HepG2 (cell line): ENCODE measurements around the gene ARL6IP4. TPM values are rescaled to one million over a fixed set of nuclear protein-coding genes. Genes with fewer than 3 reads are reported as not detected.

Experiments
- AGO1 ChIP-seq: fragments of 200-400 bp; formaldehyde crosslinking; IDR thresholded peaks from 2 replicates; pipeline ENCODE4 v1.6.1; 2017; ENCODE audit warnings: mild to moderate bottlenecking, low read depth, low read length, moderate library complexity; ENCODE audit not compliant: poor library complexity, severe bottlenecking
- ARID3A ChIP-seq: IDR thresholded peaks from 2 replicates; pipeline ENCODE4 v1.6.1; 2012; ENCODE audit warnings: low read depth, low read length, improper control_type of control experiment
- ATF7-NPFF ChIP-seq: sonication (generic); formaldehyde crosslinking; IDR thresholded peaks from 2 replicates; pipeline ENCODE4 v1.8.1; 2023; ENCODE audit warnings: mild to moderate bottlenecking, low read depth, missing genetic modification reagents, moderate library complexity
- EEA1 ChIP-seq: sonication (generic); formaldehyde crosslinking; IDR thresholded peaks from 2 replicates; pipeline ENCODE4 v1.5.1; 2020; ENCODE audit warnings: mild to moderate bottlenecking, missing genetic modification reagents, borderline replicate concordance
- GZF1 ChIP-seq: sonication (generic); formaldehyde crosslinking; IDR thresholded peaks from 2 replicates; pipeline ENCODE4 v1.5.1; 2020; ENCODE audit warnings: mild to moderate bottlenecking, missing genetic modification reagents
- HNRNPLL ChIP-seq: fragments of 200-400 bp; formaldehyde crosslinking; IDR thresholded peaks from 2 replicates; pipeline ENCODE4 v1.6.1; 2017; ENCODE audit warnings: mild to moderate bottlenecking, low read depth, low read length; ENCODE audit not compliant: poor library complexity, severe bottlenecking
- NCOA5 ChIP-seq: sonication (generic); formaldehyde crosslinking; IDR thresholded peaks from 2 replicates; pipeline ENCODE4 v1.4.0; 2020; ENCODE audit warnings: missing genetic modification reagents
- NCOR1 ChIP-seq: fragments of 200-600 bp; sonication (generic); IDR thresholded peaks from 2 replicates; pipeline ENCODE4 v1.7.0; 2017; ENCODE audit warnings: antibody characterized with exemption, low read length, borderline replicate concordance
- NFYC ChIP-seq: IDR thresholded peaks from 2 replicates; pipeline ENCODE4 v1.6.1; 2016; ENCODE audit warnings: missing genetic modification reagents, missing compliant biosample characterization
- PLSCR1 ChIP-seq: sonication (generic); formaldehyde crosslinking; IDR thresholded peaks from 2 replicates; pipeline ENCODE4 v1.5.0; 2020; ENCODE audit warnings: missing genetic modification reagents, mild to moderate bottlenecking, borderline replicate concordance
- TBX2 ChIP-seq: sonication (generic); formaldehyde crosslinking; IDR thresholded peaks from 2 replicates; pipeline ENCODE4 v1.5.0; 2020; ENCODE audit warnings: missing genetic modification reagents, mild to moderate bottlenecking, borderline replicate concordance
- ZBTB4 ChIP-seq: sonication (generic); formaldehyde crosslinking; IDR thresholded peaks from 2 replicates; pipeline ENCODE4 v1.4.0; 2020; ENCODE audit warnings: missing genetic modification reagents, mild to moderate bottlenecking, borderline replicate concordance
- ZHX2 ChIP-seq, 2 experiments: sonication (generic) in 1 of 2; formaldehyde crosslinking in 1 of 2; IDR thresholded peaks; 2 replicates each; pipeline versions ENCODE4 v1.6.1 to v1.9.0; 2014 to 2022; ENCODE audit warnings: antibody characterized with exemption in 1 of 2, borderline replicate concordance in 1 of 2, inconsistent platforms in 1 of 2, low read depth in 1 of 2, missing genetic modification reagents in 1 of 2
- ZSCAN9 ChIP-seq: IDR thresholded peaks from 2 replicates; pipeline ENCODE4 v1.6.1; 2016; ENCODE audit warnings: borderline replicate concordance
- polyA plus RNA-seq, 8 experiments: library from polyadenylated mRNA; depleted of rRNA in 3 of 8; stranded (reverse) in 7 of 8; unstranded in 1 of 8; fragments of >200 nt; fragmentation: Illumina TruSeq in 4 of 8; extraction: Trizol in 4 of 8; gene quantifications; 2 replicates each; pipeline versions ENCODE4 v1.2.1 to v1.2.3, GENCODE V29; 2011 to 2016; ENCODE audit warnings: low read depth in 4 of 8, missing spikeins in 1 of 8, mixed read lengths in 1 of 8; ENCODE audit not compliant: insufficient read depth in 1 of 8
- total RNA-seq, 5 experiments: library from RNA; depleted of rRNA; stranded (reverse); fragments of >200 nt; fragmentation: Illumina TruSeq; extraction: Trizol; gene quantifications; 2 replicates each; pipeline ENCODE4 v1.2.3, GENCODE V29; 2016; ENCODE audit warnings: low read depth in 1 of 5

ARL6IP4 gene
- total and polyA plus RNA-seq, 2 of the 13 experiments (the other 11 are each of a cell fraction or from before 2014, with no cell fraction given), result 155 to 220 TPM

- TF ChIP-seq AGO1 (peak; percentile 89), ATF7-NPFF (CRISPR knock-in tag) (0 out of 2 replicates have a peak, but pooled peaks have one; percentile 35), HNRNPLL (peak; percentile 31), ZBTB4 (CRISPR knock-in tag) (no peak; the same call in 1 of the 2 replicates), ZHX2 (IDR thresholded peaks at IDR 0.05; ENCODE audit: low read depth) (no peak), ZHX2 (CRISPR knock-in tag; IDR thresholded peaks at IDR 0.05; ENCODE audit: borderline replicate concordance) (no peak; the same call in 1 of the 2 replicates), GZF1 (CRISPR knock-in tag) (peak; percentile 15; the same call in 1 of the 2 replicates), EEA1 (no peak), NCOA5 (CRISPR knock-in tag) (no peak), TBX2 (CRISPR knock-in tag) (peak; percentile 73; the same call in 1 of the 2 replicates), NCOR1 (no peak), NFYC (CRISPR knock-in tag) (no peak), ZSCAN9 (CRISPR knock-in tag) (peak; percentile 78; the same call in 1 of the 2 replicates), PLSCR1 (CRISPR knock-in tag) (no peak), ARID3A (no peak)
Measured at GRCh38 chr12:122984612-122985337, 4.3 kb downstream of the ARL6IP4 start (continued).
